ENCODE data around the gene DLK2.

The DLK2 gene

DNA sequence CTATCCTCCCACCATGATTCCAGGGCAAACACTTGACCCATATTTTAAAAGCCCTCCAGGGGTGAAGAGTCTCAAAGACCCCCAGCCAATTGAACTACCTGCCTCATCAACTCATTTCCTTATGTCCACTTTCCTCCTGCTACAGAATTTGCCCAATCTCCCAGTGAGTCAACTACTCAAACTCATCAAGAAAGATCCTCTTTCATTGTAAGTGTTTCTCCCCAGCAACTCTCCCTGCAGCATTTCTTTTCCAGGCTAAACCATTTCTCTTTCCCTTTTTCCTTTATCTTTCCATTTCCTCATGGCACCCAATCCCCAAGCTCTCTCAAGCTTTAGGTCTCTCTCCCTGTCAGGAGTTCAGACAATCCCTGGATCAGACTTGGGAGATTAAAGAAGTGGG, 1.5 kb downstream of the DLK2 start:
- DNase-seq (ENCODE audit: low spot score) = no peak

DNA sequence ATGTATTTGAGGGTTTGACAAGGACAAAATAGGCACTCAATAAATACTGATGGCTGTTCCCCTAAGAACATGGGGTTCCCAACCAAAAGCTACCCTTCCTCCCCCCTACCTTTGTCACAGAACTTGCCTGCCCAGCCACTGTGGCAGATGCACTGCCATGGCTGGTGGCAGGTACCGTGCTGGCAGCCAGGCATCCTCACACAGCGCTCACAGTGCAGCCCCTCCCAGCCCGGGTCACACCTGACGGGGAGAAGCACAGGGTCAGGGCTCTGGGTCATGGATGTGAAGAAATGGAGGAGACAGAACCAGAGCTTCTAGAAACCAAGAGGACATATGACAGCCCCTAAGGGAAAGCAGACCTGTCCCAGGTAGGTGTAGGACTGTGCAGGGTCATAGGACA, 2.5 kb downstream of the DLK2 start:
- no peak for DNase-seq (ENCODE audit: low spot score)

DNA sequence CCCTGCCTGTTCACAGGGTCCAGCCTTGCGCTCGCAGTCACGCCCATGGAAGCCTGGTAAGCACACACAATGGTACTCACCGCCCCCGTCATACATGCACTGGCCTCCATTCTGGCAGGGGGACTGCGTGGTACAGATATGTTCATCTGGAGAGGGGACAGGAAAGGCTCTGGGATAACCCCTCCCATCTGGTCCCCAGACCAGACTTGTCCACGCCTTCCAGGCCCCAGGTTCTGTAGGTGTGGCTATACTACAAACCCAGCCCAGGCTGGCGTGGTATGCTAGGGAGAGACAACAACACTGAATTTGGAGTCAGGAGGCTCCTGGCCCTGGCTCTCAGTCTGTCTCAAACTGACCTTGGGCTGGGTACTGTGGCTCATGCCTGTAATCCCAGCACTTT, 3.4 kb downstream of the DLK2 start:
- no peak for DNase-seq (ENCODE audit: low spot score)

DNA sequence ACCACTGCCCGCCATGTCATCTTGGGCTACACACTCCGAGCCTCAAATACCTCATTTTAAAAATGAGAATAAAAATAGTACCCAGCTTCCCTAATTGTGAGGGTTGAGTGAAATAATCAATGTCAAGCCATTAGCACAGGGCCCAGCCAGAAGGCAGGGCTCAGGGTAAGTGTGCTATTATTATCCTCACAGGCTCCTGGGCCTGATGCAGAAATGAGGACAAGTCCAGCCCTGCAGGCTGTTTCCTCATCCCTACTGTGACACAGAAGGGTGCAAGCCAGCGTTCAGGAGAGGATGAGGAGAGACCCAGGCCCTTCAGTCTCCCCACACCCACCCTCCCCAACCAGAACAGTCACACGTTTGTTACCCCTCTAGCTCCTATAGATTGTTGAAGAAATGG, 4.0 kb downstream of the DLK2 start:
- DNase-seq (ENCODE audit: low spot score) = no peak

DNA sequence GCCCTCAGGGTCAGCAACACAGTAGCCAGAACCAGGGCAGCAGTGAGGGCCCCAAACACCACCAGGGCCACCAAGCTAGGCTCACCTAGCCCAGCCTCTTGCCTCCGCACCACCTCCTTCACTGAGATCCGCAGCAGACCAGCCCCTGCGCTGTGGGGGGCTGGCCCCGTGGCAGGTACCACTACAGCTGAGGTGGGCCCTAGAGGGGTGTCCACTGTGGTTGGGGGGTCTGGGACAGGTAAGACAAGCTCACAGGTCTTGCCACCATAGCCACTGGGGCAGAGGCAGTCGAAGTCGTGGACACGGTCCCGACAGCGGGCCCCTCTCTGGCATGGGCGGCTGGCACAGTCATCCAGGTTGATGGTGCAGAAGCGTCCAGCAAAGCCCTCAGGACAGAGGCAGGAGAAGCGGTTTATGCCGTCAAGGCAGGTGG, 4.6 kb downstream of the DLK2 start:
- no peak for DNase-seq (ENCODE audit: low spot score)

DNA sequence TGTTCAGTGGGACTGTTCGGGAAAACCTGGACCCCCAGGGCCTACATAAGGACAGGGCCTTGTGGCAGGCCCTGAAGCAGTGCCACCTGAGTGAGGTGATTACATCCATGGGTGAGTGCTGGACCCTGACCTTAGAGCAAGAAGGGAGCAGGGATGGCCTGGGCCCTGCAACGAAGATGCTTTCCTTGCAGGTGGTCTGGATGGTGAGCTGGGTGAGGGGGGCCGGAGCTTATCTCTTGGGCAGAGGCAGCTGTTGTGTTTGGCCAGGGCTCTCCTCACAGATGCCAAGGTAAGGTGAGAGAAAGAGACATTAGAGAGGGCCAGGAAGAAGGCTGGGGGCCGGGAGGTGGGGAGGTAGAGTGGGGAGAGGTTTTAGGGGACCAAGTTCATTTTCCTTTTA, 6.4 kb downstream of the DLK2 start:
- no peak for DNase-seq (ENCODE audit: low spot score)

DNA sequence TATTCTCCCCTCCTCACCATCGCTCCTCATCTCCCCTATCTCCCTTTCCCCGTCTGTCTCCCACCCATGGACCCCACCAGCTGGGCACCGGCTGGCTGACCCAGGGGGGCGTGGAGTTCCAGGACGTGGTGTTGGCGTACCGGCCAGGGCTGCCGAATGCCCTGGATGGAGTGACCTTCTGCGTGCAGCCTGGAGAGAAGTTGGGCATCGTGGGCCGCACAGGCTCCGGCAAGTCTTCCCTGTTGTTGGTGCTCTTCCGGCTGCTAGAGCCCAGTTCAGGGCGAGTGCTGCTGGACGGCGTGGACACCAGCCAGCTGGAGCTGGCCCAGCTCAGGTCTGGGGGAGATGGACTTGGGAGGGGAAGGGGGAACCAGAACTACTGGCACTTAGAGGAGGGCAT, 7.7 kb downstream of the DLK2 start:
- DNase-seq (ENCODE audit: low spot score) = no peak

DNA sequence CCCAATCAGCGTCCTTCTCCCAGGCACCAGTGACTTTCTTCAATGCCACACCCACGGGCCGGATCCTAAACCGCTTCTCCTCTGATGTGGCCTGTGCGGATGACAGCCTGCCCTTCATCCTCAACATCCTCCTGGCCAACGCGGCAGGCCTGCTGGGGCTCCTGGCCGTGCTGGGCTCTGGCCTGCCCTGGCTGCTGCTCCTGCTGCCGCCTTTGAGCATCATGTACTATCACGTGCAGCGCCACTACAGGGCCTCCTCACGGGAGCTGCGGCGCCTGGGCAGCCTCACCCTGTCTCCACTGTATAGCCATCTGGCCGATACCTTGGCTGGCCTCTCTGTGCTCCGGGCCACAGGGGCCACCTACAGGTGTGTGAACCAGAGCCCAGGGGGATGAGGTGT, 9.8 kb downstream of the DLK2 start:
- DNase-seq (ENCODE audit: low spot score) = no peak

DNA sequence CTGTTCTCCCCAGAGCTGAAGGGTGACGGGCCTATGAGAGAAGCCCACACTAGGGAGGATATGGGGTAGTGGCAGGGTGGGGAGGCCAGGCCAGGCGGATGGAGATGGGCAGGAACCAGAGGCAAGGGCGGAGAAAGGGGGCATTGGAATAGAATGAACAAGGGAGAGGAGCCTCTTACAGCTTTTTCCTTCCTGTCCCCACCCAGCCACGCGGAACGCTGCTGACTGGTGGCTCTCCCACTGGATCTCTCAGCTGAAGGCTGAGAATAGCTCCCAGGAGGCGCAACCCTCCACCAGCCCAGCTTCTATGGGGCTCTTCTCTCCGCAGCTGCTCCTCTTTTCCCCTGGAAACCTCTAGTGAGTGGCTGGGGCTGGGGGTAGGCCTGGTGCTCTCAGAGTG, 10.8 kb downstream of the DLK2 start:
- DNase-seq (ENCODE audit: low spot score) = no peak

DNA sequence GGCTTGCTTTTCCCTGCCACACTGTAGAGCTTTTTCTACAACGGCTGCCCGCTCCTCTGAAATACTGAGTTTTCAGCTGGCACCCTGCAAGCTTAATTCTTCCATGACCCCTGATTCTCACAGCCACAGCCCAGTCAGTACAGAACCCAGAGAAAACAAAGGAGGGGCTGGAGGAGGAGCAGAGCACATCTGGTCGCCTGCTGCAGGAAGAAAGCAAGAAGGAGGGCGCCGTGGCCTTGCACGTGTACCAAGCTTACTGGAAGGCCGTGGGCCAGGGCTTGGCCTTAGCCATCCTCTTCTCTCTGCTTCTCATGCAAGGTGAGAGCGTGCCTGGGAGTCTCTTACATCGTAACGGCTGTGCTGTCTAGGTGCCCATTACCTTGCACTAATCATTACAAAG, 11.3 kb downstream of the DLK2 start:
- DNase-seq (ENCODE audit: low spot score) = no peak

DNA sequence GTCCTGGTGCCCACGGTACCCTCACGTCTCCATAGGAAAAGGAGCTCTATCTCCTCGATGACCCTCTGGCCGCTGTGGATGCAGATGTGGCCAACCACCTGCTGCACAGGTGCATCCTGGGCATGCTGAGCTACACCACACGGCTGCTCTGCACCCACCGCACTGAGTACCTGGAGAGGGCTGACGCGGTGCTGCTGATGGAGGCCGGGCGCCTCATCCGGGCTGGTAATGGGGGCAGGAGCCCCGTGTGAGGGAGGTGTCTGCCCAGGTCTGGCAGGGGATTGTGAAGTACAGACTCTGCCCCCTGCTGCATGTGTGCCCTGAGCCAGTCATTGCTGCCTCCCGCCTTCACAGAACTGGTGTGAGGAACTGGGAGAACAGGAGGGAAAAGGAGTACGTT, 12.4 kb downstream of the DLK2 start:
- no peak for DNase-seq (ENCODE audit: low spot score)

DNA sequence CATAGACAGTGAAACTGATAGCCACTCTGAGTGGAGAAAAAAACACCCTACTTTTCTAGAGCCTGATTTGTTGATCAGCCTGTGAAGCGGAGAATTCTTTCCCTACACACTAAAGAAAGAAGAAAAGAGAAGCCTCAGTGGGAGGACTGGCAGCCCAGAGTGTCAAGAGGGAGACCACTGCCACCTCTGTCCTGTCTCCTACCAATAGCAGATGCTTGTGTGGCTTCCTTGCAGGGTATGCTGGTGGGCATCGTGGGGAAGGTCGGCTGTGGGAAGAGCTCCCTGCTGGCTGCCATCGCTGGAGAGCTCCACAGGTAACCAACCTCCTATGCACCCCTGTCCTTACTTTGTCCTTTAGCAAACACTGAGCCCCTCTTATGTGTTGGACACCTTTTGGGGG, 17.6 kb downstream of the DLK2 start:
- no peak for DNase-seq (ENCODE audit: low spot score)

GRCh38 chr6:43436577-43437282, 18.6 kb downstream of the DLK2 start:
- peak; percentile 34 for DNase-seq (ENCODE audit: low spot score)

DNA sequence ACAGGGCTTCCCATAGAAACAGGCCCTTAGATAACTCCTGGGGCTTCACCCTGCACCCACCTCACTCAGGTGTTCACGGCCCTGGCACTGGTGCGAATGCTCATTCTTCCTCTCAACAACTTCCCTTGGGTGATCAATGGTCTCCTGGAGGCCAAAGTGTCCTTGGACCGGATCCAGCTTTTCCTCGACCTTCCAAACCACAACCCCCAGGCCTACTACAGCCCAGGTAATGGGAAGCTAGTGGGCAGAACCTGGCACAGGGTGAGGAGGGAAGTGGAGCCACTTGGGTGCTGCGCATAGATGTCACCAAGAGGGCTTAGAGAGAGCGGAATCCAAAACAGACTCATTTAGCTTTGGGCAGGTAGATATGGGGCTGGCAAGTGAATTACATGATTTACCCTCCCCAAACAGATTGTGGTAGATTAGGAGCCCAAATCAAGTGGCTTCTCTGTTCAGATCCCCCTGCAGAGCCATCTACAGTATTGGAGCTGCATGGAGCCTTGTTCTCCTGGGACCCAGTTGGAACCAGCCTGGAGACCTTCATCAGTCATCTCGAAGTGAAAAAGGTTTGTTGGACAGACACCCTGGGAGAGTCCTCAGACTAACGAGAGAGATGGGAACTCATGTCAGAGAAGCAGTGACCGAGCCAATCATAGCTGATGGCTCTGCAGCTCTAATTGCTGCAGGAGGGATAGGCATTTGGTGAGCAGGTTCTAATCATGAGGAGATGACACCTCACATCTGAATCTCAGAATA, 19.5 kb downstream of the DLK2 start:
- DNase-seq (ENCODE audit: low spot score) = no peak

DNA sequence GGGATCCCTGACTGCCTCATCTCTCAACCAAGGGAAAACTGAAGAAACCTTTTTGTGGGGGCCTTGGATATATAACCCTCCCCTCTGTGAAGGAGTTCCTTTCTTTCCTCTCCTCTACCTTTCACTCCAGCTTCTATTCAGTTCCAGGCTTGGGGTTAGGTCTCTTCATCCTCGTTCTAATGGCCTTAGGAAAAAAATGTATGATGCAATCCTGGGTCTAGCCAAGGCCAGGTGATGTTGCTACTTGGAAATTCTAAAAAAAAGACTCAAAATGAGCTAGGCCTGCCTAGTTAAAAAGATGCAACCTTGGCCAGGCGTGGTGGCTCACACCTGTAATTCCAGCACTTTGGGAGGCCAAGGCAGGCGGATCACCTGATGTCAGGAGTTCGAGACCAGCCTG, 20.4 kb downstream of the DLK2 start:
- no peak for DNase-seq (ENCODE audit: low spot score)

DNA sequence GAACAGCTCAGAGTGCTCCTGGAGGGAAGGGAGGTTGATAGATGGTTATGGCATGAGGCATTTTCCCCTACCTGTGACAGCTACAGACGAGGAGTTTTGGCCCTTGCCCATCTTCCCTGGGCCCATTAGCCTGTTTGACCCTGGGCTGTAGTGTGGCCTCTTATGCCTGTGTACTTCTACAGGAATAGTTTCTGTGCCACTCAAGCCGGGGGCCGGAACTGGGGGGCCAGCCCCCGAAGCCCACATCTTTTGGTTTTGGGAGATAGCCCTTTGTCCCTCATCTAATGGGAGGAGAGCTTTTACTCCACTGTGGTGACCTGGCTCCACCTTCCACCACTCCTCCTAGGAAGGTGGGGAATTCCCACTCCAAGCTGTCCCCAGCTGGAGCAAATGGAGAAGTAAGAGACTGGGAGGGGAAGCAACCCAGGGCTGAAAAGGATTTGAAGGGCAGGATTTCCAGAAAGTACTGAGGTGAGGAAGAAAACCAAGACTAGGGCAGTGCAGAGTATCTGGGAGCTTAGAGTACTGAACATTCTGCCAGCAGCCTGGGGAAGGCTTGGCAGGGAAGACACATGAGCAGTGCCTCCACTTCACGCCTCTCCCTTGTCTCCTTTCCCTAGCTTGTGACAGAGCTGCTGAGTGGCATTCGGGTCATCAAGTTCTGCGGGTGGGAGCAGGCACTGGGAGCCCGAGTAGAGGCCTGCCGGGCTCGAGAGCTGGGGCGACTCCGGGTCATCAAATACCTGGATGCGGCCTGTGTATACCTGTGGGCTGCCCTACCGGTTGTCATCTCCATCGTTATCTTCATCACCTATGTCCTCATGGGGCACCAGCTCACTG, 21.1 kb downstream of the DLK2 start:
- DNase-seq (ENCODE audit: low spot score) = no peak

- no peak for DNase-seq (ENCODE audit: low spot score)
These were observed 22.2 kb downstream of the DLK2 start for GRCh38 chr6:43433148-43433547.

DNA sequence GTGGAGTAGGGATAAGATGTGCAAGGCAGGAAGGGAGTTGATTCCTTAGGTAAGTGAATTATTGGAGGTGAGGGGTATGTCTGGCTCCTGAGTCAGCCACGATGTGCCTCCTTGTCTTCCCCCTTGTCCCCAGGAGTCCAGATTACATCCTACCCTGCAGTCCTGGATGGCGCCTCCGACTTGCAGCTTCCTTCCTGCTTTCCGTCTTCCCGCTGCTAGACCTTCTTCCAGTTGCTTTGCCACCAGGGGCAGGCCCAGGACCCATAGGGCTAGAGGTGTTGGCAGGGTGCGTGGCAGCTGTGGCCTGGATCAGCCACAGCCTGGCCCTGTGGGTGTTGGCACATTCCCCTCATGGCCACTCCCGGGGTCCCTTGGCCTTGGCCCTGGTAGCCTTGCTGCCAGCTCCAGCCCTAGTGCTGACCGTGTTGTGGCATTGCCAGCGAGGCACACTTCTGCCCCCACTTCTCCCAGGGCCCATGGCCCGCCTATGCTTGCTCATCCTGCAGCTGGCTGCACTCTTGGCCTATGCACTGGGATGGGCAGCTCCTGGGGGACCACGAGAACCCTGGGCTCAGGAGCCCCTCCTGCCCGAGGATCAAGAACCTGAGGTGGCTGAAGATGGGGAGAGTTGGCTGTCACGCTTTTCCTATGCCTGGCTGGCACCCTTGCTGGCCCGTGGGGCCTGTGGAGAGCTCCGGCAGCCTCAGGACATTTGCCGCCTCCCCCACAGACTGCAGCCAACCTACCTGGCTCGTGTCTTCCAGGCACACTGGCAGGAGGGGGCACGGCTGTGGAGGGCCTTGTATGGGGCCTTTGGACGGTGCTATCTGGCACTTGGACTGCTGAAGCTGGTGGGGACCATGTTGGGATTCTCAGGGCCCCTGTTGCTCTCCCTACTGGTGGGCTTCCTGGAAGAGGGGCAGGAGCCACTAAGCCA, 23.1 kb downstream of the DLK2 start:
- DNase-seq (ENCODE audit: low spot score) = no peak

GRCh38 chr6:43428874-43429273, 26.5 kb downstream of the DLK2 start:
- peak; percentile 37 for DNase-seq (ENCODE audit: low spot score)

DNA sequence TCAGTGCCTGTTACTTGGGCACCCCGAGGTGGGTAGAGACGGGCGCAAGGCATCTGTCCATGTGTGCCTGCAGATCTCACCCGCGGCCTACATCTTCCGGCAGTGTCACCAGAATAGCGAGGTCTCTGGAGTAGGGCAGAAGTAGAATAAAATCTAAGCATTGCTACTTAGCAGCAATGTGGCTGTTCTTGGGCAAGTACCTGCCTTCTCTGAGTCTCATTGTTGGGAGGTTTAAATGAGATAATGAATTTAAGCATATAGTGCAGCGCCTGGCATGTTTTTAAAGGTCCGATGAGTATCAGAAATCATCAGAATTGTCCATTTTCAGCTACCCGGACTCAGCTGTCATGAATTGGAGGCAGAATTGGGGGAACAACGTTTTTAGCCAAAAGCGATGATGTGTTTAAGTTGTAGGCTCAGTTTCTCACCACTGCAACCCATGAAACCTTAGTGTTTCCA, 27.2 kb downstream of the DLK2 start:
- DNase-seq (ENCODE audit: low spot score) = peak; percentile 45

GRCh38 chr6:43427406-43428111, 27.8 kb downstream of the DLK2 start, which contains the start of gene ABCC10:
Gene ABCC10, plus strand, starts transcription at chr6:43427541. Its CDS starts 438 bp downstream, at chr6:43427979.
- DNase-seq (ENCODE audit: low spot score) = peak; percentile 96

All from RKO (cell line).